HS-5 (cell line): ENCODE data around the gene QKI.
A peak's percentile ranks its signal among the peaks of the same experiment; 100 is the strongest.
"Not testable (repeated sequence)": the region's sequence is repeated elsewhere in the genome, so short reads cannot be mapped to it uniquely, and the experiment has no call there.

Source experiments
- DNase-seq: peaks from one replicate; pipeline ENCODE4 v3.0.0-alpha.2; 2012; ENCODE audit warnings: low read depth

The QKI gene

GRCh38 chr6:163439997-163440396, 25.5 kb downstream of the QKI start:
- no peak for DNase-seq

DNA sequence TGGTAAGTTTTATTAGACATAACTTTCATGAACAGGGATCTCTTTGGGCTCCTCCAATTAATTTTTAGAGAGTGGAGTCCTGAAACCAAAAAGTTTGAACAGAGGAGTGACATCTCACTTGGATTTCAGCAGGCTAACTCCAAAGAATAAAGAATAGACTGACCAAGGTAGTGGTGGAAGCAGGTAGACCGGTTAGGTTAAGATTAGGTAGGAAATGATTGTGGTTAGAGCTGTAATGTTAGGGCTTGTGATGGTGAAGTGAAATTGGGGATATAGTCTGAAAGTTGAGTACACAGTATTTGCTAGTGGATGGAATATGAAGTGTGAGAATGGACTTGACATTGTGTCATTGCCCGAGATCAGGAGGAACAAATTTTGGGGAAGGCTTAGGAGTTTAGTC, 27.8 kb downstream of the QKI start:
- no peak for DNase-seq

- no peak for DNase-seq
These were observed 29.6 kb downstream of the QKI start for GRCh38 chr6:163444077-163444476.

- DNase-seq, result no peak
These were observed 32.0 kb downstream of the QKI start for GRCh38 chr6:163446549-163446948.

- no peak for DNase-seq
These were observed 34.6 kb downstream of the QKI start for GRCh38 chr6:163449076-163449475.

- DNase-seq, result no peak
These were observed 39.9 kb downstream of the QKI start for GRCh38 chr6:163454425-163454824.

DNA sequence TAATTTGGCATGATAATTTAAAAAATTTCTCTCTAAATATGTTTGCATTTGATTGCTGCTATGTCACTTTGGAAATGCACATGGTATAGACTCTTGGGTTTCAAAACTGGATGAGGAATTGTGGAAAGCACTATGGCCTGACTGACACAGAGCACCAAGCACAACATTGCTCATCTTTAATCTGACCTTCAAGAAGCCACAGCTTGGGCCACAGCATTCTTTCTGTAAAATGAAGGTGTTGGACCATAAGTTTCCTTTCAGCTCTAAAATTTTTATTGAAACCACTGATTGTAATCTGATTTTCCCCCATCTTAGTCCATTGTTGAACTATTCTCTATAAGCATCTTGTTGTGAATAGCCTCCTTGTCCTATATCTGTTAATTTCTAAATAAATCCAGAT, 41.0 kb downstream of the QKI start:
- no peak for DNase-seq

DNA sequence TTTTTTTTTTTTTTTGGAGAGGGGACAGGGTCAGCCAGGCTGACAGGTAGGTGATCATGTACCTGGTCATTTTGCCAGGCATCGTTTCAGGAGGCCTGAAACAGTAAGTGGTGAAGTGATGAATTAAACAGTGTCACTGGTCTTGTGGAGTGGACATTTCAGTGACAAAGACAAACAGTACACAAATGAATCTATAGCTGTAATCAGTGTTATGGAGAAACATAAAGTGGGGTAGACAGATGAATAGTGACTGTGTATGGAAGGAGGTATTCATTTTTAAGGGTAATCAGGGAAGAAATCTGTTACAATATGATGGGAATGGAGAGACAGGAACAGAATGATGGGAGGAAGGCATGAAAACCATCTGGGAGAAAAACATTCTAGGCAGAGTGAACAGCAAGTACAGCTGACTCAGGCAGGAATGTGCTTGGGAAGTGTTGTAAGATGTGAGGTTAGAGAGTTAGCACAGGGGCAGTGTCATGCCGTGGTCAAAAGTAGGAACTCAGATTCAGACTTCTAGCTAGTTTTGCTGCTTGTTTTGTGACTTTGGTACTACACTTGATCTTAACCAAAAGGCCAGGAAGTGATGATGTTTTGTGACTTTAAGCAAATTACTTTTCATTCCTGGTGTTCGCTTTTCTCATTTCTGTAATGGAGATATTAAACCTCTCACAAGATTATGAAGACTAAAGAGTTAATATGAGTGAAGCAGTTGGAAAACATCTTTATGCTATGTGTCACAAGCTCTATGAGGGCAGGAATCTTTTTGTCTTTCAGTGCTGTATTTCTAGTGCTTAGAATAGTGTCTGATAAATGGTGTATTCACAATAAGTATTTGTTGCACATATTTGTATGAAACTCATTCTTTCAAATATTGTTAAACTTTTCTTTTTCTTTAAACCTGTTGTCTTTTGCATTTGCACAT, 43.4 kb downstream of the QKI start:
- DNase-seq, result peak; percentile 71

DNA sequence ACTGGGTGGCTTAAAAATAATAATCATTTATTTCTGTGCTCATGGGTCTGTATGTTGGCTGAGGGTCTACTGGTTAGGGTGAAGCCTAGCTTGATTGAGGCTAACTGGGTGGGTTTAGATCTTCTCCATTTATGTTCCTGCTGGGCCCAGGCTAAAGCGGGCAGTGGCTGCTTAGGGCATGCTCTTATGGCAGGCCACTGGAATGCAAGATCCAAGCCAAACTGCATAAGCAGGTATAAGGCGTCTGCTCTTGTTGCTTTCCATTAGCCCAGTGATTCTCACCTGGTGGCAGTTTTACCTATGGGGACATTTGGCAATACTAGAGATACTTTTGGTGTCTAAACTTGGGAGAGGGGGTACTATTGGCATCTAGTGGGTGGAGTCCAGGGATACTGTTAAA, 44.5 kb downstream of the QKI start:
- no peak for DNase-seq

DNA sequence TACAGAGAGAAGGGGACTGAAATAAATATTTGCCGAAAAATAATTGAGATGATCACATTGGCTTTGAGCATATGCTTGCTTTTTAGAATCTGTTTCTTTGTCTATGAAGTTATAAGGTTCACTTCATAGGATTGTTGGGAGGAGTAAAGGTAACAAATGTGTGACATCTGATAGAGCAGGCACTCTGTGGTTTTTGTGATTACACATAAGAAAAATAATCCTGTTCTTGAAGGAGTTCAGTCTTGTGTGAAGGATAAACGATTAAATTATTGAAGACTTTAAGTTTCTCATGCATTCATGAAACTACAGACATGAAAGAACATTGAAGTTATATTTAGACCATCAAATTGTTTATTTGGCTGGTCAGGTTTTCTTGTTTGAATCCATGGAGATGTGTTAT, 45.0 kb downstream of the QKI start:
- no peak for DNase-seq

DNA sequence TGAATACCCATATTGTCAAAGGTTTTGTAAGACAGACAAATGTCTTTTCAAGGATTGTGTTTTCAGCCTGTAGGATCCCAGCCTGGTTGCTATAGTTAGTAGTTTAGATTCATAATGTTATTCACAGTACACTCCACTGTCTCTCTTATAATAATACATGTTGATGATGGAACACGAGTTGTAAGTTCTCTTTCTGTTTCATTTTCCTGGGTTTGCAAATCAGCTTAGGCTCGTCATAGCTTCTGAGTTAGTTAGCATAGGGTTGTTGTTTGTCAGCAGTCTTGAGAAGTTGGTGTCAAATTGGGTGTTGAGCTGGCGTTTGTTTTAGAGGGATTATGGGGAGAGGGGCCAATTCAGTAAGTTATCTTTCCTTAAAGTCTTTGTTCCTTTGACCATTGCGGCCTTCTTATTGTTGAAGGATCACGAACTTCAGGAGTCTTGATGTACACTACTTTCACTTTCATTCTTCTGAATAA, 45.8 kb downstream of the QKI start:
- DNase-seq, result peak; percentile 46

DNA sequence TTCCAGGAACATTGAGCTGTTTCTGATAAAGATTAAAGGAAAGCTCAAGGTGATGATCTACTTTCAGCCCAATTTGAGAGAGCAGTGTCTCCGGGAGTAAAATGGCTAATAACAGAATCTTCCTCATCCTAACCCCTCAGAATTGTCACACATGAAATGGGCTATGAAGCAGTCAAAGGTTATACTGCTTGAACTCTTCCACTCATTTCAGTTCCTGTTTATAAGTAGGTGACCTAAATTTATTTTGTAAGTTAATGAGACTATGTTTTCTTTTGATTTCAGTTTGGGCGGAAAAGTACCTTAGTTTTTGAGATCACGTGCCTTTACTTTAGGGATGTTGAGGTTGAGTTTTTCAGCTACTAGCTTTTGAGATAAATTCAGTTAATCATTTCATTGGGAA, 47.2 kb downstream of the QKI start:
- no peak for DNase-seq

GRCh38 chr6:163463180-163463579, 48.7 kb downstream of the QKI start:
- no peak for DNase-seq

GRCh38 chr6:163463795-163464194, 49.3 kb downstream of the QKI start:
- no peak for DNase-seq

DNA sequence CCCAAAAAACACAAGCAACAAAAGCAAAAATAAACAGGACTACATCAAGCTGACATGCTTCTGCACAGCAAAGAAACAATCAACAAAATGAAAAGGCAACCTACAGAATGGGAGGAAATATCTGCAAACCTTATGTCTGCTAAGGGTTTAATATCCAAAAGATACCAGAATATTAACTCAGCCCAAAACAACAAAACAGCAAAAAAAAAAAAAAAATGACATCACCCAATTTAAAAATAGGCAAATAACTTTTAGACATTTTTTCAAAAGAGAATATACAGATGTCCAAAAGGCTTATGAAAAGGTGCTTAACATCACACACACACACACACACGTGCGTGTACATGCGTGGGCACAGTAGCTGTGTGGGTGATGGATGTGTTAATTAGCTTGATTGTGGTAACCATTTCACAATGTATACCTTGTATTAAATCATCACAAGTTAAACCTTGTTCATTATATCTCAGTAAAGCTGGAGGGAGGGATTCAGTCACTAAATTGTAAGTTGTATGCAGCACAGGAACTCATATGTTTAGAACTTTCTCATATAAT, 52.4 kb downstream of the QKI start:
- no peak for DNase-seq

DNA sequence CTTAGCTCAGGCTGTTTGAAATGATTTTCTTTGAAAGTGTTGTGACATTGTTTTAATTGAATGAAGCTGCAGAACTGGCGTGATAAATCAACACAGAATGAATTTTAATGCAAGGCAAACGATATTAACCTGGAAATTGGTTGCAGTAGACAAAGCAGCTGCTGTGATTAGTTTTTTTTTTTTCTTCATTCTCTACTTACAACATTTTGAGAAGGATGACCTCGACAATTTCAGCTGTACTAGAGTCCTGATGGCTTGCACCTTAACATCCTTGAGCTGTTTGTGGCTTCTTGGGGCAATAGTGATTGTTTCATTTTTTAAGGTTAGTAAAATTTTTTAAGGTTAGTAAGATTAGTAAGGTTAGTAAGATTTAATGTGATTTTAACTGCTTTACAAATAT, 54.2 kb downstream of the QKI start:
- DNase-seq, result no peak

GRCh38 chr6:163469459-163469985, 55.0 kb downstream of the QKI start:
- DNase-seq, result no peak

- DNase-seq, result no peak
These were observed 56.1 kb downstream of the QKI start for GRCh38 chr6:163470611-163471010.

- no peak for DNase-seq
These were observed 60.1 kb downstream of the QKI start for GRCh38 chr6:163474581-163474980.

- DNase-seq, result not testable (repeated sequence)
These were observed 62.4 kb downstream of the QKI start for GRCh38 chr6:163476946-163477345.

DNA sequence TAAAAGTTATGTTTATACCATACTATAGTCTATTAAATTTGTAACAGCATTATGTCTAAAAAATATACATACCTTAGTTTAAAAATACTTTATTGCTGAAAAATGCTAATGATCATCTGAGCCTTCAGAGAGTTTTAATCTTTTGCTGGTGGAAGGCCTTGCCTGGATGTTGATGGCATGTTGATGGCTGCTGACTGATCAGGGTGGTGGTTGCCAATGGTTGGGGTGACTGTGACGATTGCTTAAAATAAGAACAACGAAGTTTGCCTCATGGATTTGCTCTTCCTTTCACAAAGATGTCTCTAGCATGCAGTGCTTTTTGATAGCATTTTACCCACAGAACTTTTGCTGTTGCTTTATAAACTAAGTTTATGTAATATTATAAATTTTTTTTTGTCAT, 68.6 kb downstream of the QKI start:
- no peak for DNase-seq

- no peak for DNase-seq
These were observed 70.9 kb downstream of the QKI start for GRCh38 chr6:163485388-163485851.

GRCh38 chr6:163486821-163487220, 72.3 kb downstream of the QKI start:
- DNase-seq, result no peak
